Muscle layer of duodenum (tissue), 2 donors: ENCODE measurements around the gene ZSCAN20.

Experiments used
- H3K27ac ChIP-seq: one replicate; pipeline ENCODE4 v1.7.0; 2013; ENCODE audit warnings: mild to moderate bottlenecking, low read length
- H3K27me3 ChIP-seq: one replicate; pipeline ENCODE4 v1.7.0; 2013; ENCODE audit warnings: low read depth, mild to moderate bottlenecking, control low read depth, low read length
- H3K36me3 ChIP-seq, 2 donors: one replicate each; pipeline ENCODE4 v1.7.0; 2013; ENCODE audit warnings: low read length in 2 of 2, control low read depth in 1 of 2, mild to moderate bottlenecking in 1 of 2; ENCODE audit not compliant: insufficient read depth in 2 of 2, control insufficient read depth in 1 of 2
- H3K4me1 ChIP-seq, 2 donors: one replicate each; pipeline ENCODE4 v1.7.0; 2013; ENCODE audit warnings: low read length in 2 of 2, mild to moderate bottlenecking in 2 of 2, control low read depth in 1 of 2, moderate library complexity in 1 of 2; ENCODE audit not compliant: insufficient read depth in 2 of 2, control insufficient read depth in 1 of 2
- H3K4me3 ChIP-seq, 2 donors: one replicate each; pipeline ENCODE4 v1.7.0; 2013; ENCODE audit warnings: low read length in 2 of 2, low read depth in 1 of 2, mild to moderate bottlenecking in 1 of 2
- H3K9me3 ChIP-seq, 2 donors: one replicate each; pipeline ENCODE4 v1.7.0; 2013; ENCODE audit warnings: low read length in 2 of 2, control low read depth in 1 of 2, mild to moderate bottlenecking in 1 of 2; ENCODE audit not compliant: control insufficient read depth in 1 of 2
- donor health status: healthy.

The ZSCAN20 gene

DNA sequence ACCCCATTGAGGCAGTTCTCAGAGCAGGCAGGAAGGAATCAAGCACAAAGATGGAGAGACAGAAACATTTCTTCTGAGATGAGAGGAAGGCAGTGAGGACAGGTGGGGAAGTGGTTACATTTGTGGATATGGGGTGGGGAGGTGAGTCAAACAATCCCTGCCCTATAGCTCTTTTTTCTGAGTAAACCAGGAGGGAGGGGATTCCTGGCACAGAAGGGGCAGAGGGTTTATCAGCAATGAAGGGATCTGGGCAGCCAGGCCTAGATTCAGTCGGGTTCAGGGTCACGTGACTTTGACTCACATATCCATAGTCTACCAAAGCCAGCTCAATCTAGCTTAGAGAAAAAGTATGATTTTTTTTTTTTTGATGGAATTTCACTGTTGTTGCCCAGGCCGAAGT, 25.9 kb upstream of the ZSCAN20 start:
- H3K4me1 ChIP-seq: peaks cover 0 to 7% of the 10 kb centered on the region in 2 donors
- no peak overlapping the region for H3K27ac ChIP-seq
- H3K9me3 ChIP-seq: no peaks in the 10 kb centered on the region
- H3K4me3 ChIP-seq: no peak overlapping the region
- no peaks in the 10 kb centered on the region for H3K36me3 ChIP-seq
- H3K27me3 ChIP-seq: no peaks in the 10 kb centered on the region

DNA sequence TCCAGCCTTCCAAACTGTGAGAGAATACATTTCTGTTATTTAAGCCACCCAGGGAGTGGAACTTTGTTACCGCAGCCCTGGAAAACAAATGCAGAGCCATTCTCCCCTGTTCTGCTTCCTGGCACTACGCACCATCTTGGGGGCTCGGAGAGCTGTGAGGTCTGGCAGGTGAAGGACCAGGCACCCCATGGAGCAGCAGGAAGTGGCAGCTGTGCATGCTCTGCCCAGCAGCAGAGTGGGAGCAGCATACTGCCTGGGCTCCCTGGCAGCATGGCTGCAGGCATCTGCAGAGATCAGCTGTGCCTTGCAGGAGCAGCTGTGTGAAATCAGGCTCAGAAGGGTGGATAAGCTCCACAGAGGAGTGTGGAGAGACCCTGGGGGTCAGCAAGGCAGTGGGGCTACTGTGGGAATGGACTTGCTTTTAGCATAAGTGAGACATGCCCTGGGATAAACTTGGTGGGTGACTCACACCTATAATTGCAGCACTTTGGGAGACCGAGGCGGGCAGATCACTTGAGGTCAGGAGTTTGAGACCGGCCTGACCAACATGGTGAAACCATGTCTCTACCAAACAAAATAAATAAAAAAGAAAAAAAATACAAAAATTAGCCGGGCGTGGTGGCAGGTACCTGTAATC, 17.7 kb upstream of the ZSCAN20 start:
- no peak overlapping the region for H3K4me3 ChIP-seq
- H3K27ac ChIP-seq: no peak overlapping the region
- peaks cover 0 to 10% of the 10 kb centered on the region in 2 donors for H3K4me1 ChIP-seq
- no peaks in the 10 kb centered on the region for H3K27me3 ChIP-seq
- no peaks in the 10 kb centered on the region for H3K9me3 ChIP-seq
- H3K36me3 ChIP-seq: no peaks in the 10 kb centered on the region

- peak overlapping the region; percentile 47 for H3K27ac ChIP-seq
- H3K4me3 ChIP-seq: no peak overlapping the region
Measured at GRCh38 chr1:33455539-33456501, 16.6 kb upstream of the ZSCAN20 start.

GRCh38 chr1:33456502-33456886, 16.0 kb upstream of the ZSCAN20 start:
- no peak overlapping the region for H3K4me3 ChIP-seq

More at GRCh38 chr1:33455539-33456501, 16.6 kb upstream of the ZSCAN20 start:
- no peaks in the 10 kb centered on the region for H3K36me3 ChIP-seq
- H3K27me3 ChIP-seq: no peaks in the 10 kb centered on the region
- peaks cover 10% of the 10 kb centered on the region in 2 donors for H3K4me1 ChIP-seq
- no peaks in the 10 kb centered on the region for H3K9me3 ChIP-seq

DNA sequence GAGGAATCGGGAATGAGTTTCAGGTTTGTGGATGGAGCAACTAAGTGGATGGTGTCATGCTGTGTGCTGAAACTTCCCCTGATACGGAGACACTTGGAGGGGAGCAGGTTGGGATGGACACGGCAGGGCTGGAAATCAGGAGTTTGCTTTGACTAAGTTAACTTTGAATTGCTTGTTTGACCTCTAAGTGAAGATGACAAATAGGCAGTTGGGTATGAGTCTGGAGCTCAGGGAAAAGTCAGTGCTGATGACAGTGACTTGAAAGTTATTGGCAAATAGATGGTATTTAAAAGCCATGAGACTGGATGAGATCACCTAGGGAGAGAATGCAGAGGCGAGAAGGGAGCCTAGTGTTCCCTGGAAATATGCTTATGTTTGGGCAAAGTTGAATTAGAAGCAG, 12.8 kb upstream of the ZSCAN20 start:
- H3K27me3 ChIP-seq: no peaks in the 10 kb centered on the region
- H3K4me3 ChIP-seq: no peak overlapping the region
- peaks cover 10% of the 10 kb centered on the region in 2 donors for H3K4me1 ChIP-seq
- H3K36me3 ChIP-seq: no peaks in the 10 kb centered on the region
- no peaks in the 10 kb centered on the region for H3K9me3 ChIP-seq
- H3K27ac ChIP-seq: peak overlapping the region; percentile 79

More at GRCh38 chr1:33456502-33456886, 16.0 kb upstream of the ZSCAN20 start:
- Histone ChIP-seq H3K36me3 (no peaks in the 10 kb centered on the region), H3K27ac (no peak overlapping the region), H3K27me3 (no peaks in the 10 kb centered on the region), H3K9me3 (no peaks in the 10 kb centered on the region), H3K4me1 (peaks cover 10% of the 10 kb centered on the region in 2 donors)

GRCh38 chr1:33460144-33460543, 12.3 kb upstream of the ZSCAN20 start:
- peak overlapping the region in 1 of 2 donors; percentile 21 for H3K4me3 ChIP-seq
- H3K27ac ChIP-seq: peak overlapping the region; percentile 79
- peaks cover 10% of the 10 kb centered on the region in 2 donors for H3K4me1 ChIP-seq

GRCh38 chr1:33460947-33461629, 11.4 kb upstream of the ZSCAN20 start:
- peaks cover 7 to 10% of the 10 kb centered on the region in 2 donors for H3K4me1 ChIP-seq
- H3K4me3 ChIP-seq: peak overlapping the region in 1 of 2 donors; percentile 21
- H3K27ac ChIP-seq: peak overlapping the region; percentile 79

More at GRCh38 chr1:33460144-33460543, 12.3 kb upstream of the ZSCAN20 start:
- Histone ChIP-seq H3K36me3 (no peaks in the 10 kb centered on the region), H3K27me3 (no peaks in the 10 kb centered on the region), H3K9me3 (no peaks in the 10 kb centered on the region)

DNA sequence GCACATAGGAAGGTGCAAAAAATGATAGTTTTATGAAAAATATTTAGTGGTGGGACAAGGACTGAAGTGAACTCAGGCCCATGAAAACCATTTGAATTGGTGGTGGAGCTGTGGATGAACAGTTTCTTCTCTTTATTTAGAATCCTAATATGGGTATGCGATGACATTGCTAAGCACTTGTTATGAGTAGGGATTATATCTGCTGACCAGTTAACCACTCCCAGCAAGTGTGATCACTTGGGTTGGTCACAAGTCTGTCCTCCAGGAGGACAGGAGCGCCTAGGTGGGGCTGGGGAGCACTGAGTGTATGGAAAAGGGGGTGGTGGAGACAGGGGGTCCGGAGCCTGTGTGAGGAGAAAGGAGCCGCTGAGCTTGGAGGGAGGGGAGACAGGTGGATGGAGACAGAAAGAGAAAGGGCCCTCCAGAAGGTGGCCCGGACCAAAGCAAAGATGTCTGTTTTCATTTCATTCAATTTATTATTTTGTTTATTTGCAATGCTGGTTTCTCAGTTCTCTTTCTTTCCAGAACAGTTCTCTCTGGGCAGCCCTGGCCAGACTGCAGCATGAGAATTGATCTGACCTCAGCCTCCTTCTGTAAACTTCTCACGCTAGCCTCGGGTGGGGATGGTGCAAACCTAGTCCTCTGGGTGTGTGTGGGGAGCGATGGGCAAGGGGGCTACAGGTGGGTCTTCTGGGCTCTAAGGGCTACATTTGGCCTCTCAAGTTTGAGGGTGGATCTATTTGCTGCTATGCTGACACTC, 9.9 kb upstream of the ZSCAN20 start:
- Histone ChIP-seq H3K9me3 (no peaks in the 10 kb centered on the region), H3K36me3 (no peaks in the 10 kb centered on the region), H3K27me3 (no peaks in the 10 kb centered on the region), H3K4me1 (peaks cover 10 to 13% of the 10 kb centered on the region in 2 donors), H3K27ac (no peak overlapping the region), H3K4me3 (no peak overlapping the region)

More at GRCh38 chr1:33460947-33461629, 11.4 kb upstream of the ZSCAN20 start:
- Histone ChIP-seq H3K9me3 (no peaks in the 10 kb centered on the region), H3K27me3 (no peaks in the 10 kb centered on the region), H3K36me3 (no peaks in the 10 kb centered on the region)

GRCh38 chr1:33464552-33464951, 7.9 kb upstream of the ZSCAN20 start:
- no peaks in the 10 kb centered on the region for H3K27me3 ChIP-seq
- H3K4me1 ChIP-seq: peaks cover 8 to 10% of the 10 kb centered on the region in 2 donors
- no peak overlapping the region for H3K4me3 ChIP-seq
- no peaks in the 10 kb centered on the region for H3K9me3 ChIP-seq
- H3K36me3 ChIP-seq: no peaks in the 10 kb centered on the region
- H3K27ac ChIP-seq: no peak overlapping the region

GRCh38 chr1:33465316-33465715, 7.1 kb upstream of the ZSCAN20 start:
- no peaks in the 10 kb centered on the region for H3K27me3 ChIP-seq
- no peaks in the 10 kb centered on the region for H3K9me3 ChIP-seq
- no peak overlapping the region for H3K4me3 ChIP-seq
- H3K4me1 ChIP-seq: peaks cover 5 to 15% of the 10 kb centered on the region in 2 donors
- H3K36me3 ChIP-seq: no peaks in the 10 kb centered on the region
- no peak overlapping the region for H3K27ac ChIP-seq
